Measurements from ENCODE around the gene ANKHD1.

DNA sequence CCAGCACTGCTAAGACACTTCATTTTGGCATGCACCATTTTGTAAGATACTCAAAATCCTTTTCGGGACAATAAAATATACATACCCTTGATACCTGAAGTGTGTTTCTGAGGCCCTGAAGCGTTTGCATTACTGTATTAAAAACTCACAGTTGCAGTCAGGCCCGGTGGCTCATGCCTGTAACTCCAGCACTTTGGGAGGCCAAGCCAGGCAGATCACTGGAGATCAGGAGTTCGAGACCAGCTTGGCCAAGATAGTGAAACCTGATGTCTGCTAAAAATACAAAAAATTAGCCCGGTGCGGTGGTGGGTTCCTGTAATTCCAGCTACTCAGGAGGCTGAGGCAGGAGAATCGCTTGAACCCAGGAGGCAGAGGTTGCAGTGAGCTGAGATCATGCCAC is 143.4 kb downstream of the ANKHD1 start:
- TF ChIP-seq, protein P1, sequence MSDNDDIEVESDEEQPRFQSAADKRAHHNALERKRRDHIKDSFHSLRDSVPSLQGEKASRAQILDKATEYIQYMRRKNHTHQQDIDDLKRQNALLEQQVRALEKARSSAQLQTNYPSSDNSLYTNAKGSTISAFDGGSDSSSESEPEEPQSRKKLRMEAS (IDR thresholded peaks at IDR 0.05), result no peak
- TF ChIP-seq CTCF (IDR thresholded peaks at IDR 0.05; ENCODE audit: low read depth, low read length, missing input control) (no peak), SP1 (IDR thresholded peaks at IDR 0.05) (no peak), EGR1 (IDR thresholded peaks at IDR 0.05; ENCODE audit: low read depth in 2 of 2) (no peak), NR2F2 (IDR thresholded peaks at IDR 0.05) (no peak), GABPA (IDR thresholded peaks at IDR 0.05 in 1 of 2, conservative IDR thresholded peaks at IDR 0.05 in 1 of 2) (no peak), TAF1 (conservative IDR thresholded peaks at IDR 0.05) (no peak)
- TF ChIP-seq, protein P2, sequence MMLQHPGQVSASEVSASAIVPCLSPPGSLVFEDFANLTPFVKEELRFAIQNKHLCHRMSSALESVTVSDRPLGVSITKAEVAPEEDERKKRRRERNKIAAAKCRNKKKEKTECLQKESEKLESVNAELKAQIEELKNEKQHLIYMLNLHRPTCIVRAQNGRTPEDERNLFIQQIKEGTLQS (IDR thresholded peaks at IDR 0.05), result no peak
- TF ChIP-seq, protein P3, sequence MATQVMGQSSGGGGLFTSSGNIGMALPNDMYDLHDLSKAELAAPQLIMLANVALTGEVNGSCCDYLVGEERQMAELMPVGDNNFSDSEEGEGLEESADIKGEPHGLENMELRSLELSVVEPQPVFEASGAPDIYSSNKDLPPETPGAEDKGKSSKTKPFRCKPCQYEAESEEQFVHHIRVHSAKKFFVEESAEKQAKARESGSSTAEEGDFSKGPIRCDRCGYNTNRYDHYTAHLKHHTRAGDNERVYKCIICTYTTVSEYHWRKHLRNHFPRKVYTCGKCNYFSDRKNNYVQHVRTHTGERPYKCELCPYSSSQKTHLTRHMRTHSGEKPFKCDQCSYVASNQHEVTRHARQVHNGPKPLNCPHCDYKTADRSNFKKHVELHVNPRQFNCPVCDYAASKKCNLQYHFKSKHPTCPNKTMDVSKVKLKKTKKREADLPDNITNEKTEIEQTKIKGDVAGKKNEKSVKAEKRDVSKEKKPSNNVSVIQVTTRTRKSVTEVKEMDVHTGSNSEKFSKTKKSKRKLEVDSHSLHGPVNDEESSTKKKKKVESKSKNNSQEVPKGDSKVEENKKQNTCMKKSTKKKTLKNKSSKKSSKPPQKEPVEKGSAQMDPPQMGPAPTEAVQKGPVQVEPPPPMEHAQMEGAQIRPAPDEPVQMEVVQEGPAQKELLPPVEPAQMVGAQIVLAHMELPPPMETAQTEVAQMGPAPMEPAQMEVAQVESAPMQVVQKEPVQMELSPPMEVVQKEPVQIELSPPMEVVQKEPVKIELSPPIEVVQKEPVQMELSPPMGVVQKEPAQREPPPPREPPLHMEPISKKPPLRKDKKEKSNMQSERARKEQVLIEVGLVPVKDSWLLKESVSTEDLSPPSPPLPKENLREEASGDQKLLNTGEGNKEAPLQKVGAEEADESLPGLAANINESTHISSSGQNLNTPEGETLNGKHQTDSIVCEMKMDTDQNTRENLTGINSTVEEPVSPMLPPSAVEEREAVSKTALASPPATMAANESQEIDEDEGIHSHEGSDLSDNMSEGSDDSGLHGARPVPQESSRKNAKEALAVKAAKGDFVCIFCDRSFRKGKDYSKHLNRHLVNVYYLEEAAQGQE (IDR thresholded peaks at IDR 0.05), result no peak
